ENCODE measurements around the gene DIO3.

- TF ChIP-seq, protein P1, sequence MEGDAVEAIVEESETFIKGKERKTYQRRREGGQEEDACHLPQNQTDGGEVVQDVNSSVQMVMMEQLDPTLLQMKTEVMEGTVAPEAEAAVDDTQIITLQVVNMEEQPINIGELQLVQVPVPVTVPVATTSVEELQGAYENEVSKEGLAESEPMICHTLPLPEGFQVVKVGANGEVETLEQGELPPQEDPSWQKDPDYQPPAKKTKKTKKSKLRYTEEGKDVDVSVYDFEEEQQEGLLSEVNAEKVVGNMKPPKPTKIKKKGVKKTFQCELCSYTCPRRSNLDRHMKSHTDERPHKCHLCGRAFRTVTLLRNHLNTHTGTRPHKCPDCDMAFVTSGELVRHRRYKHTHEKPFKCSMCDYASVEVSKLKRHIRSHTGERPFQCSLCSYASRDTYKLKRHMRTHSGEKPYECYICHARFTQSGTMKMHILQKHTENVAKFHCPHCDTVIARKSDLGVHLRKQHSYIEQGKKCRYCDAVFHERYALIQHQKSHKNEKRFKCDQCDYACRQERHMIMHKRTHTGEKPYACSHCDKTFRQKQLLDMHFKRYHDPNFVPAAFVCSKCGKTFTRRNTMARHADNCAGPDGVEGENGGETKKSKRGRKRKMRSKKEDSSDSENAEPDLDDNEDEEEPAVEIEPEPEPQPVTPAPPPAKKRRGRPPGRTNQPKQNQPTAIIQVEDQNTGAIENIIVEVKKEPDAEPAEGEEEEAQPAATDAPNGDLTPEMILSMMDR (conservative IDR thresholded peaks at IDR 0.05; ENCODE audit: low read depth, low read length) = no peak
- TF ChIP-seq EZH2 (IDR thresholded peaks at IDR 0.05; ENCODE audit: borderline replicate concordance, low read depth, low read length, poor library complexity, severe bottlenecking) = no peak
These were observed 6.0 kb downstream of the DIO3 start for GRCh38 chr14:101567252-101567651.
